Upper lobe of left lung (tissue), 4 donors: ENCODE measurements around the gene PHLPP2.

ENCODE experiments used
- CTCF ChIP-seq, 6 experiments: fragments of 450-650 bp in 4 of 6; fragments of 200-600 bp in 2 of 6; sonication (generic) in 2 of 6; IDR thresholded peaks; one replicate each; pipeline ENCODE4 v1.5.1; 2016 to 2019; ENCODE audit warnings: antibody characterized with exemption in 6 of 6
- POLR2A ChIP-seq, 4 donors: fragments of 450-650 bp; IDR thresholded peaks; one replicate each; pipeline ENCODE4 v1.5.1; 2016 to 2017; ENCODE audit warnings: antibody characterized with exemption in 4 of 4, mild to moderate bottlenecking in 2 of 4

- no peak for TF ChIP-seq CTCF (IDR thresholded peaks at IDR 0.05)
- TF ChIP-seq POLR2A (IDR thresholded peaks at IDR 0.05), result no peak
Measured at GRCh38 chr16:71703333-71703732, 21.2 kb downstream of the PHLPP2 start.
